SK-N-SH (cell line): ENCODE measurements around the gene ASPSCR1. TPM values are rescaled to one million over a fixed set of nuclear protein-coding genes. Genes with fewer than 3 reads are reported as not detected.
A peak's percentile ranks its signal among the peaks of the same experiment; 100 is the strongest.

ENCODE experiments used
- CTCF ChIA-PET: fragments of 300-600, 350-600 bp; formaldehyde crosslinking; extraction: SDS; loops from one replicate; lab custom pipeline; 2021; lab: Yijun Ruan, JAX
- POLR2A ChIA-PET: fragments of 350-600 bp; sonication (Branson Sonifier 250); formaldehyde crosslinking; extraction: SDS; loops from one replicate; lab custom pipeline; 2020; ENCODE audit warnings: antibody characterized with exemption, inconsistent platforms; lab: Yijun Ruan, JAX
- DNase-seq: peaks from one replicate; pipeline ENCODE4 v3.0.0; 2012
- H2AFZ ChIP-seq: fragments of 200-600 bp; sonication (generic); 2 replicates; pipeline ENCODE4 v1.8.1; 2016; ENCODE audit warnings: antibody characterized with exemption, mild to moderate bottlenecking, low read depth
- H3F3A ChIP-seq: fragments of 200-600 bp; sonication (generic); replicated peaks from 2 replicates; pipeline ENCODE3; 2016; ENCODE audit warnings: antibody characterized with exemption, mild to moderate bottlenecking; ENCODE audit not compliant: insufficient read depth
- H3K27ac ChIP-seq, 2 experiments: fragments of 200-500 bp in 1 of 2; fragments of 200-600 bp in 1 of 2; sonication (Bioruptor generic) in 1 of 2; sonication (generic), shearing (Covaris generic) in 1 of 2; 2 replicates each; pipeline versions ENCODE4 v1.5.1 to v1.6.1; 2014 to 2016; ENCODE audit warnings: low read depth in 2 of 2, inconsistent platforms in 1 of 2, low read length in 1 of 2, mild to moderate bottlenecking in 1 of 2, mixed read lengths in 1 of 2
- H3K27me3 ChIP-seq: fragments of 200-600 bp; sonication (generic), shearing (Covaris generic); 2 replicates; pipeline ENCODE4 v1.6.1; 2016; ENCODE audit warnings: mixed run types; ENCODE audit not compliant: insufficient read depth
- H3K36me3 ChIP-seq, 2 experiments: fragments of 200-500 bp in 1 of 2; fragments of 200-600 bp in 1 of 2; sonication (Bioruptor generic) in 1 of 2; sonication (generic) in 1 of 2; replicated peaks in 1 of 2; 2 replicates each; pipeline versions ENCODE3 to v1.5.1; 2014 to 2016; ENCODE audit warnings: low read length in 1 of 2, mild to moderate bottlenecking in 1 of 2; ENCODE audit not compliant: insufficient read depth in 2 of 2, control insufficient read depth in 1 of 2
- H3K4me1 ChIP-seq, 2 experiments: fragments of 200-500 bp in 1 of 2; fragments of 200-600 bp in 1 of 2; sonication (Bioruptor generic) in 1 of 2; sonication (generic), shearing (Covaris generic) in 1 of 2; 2 replicates each; pipeline versions ENCODE4 v1.5.1 to v1.6.1; 2014 to 2016; ENCODE audit warnings: low read depth in 1 of 2, low read length in 1 of 2, mixed run types in 1 of 2; ENCODE audit not compliant: insufficient read depth in 2 of 2, control insufficient read depth in 1 of 2
- H3K4me2 ChIP-seq: fragments of 200-600 bp; sonication (generic), shearing (Covaris generic); 2 replicates; pipeline ENCODE4 v1.6.1; 2017; ENCODE audit warnings: mixed run types
- H3K4me3 ChIP-seq, 2 experiments: fragments of 200-500 bp in 1 of 2; fragments of 200-600 bp in 1 of 2; sonication (Bioruptor generic) in 1 of 2; sonication (generic), shearing (Covaris generic) in 1 of 2; 2 replicates each; pipeline versions ENCODE4 v1.5.1 to v1.8.1; 2014 to 2016; ENCODE audit warnings: low read depth in 2 of 2, inconsistent platforms in 1 of 2, low read length in 1 of 2, mild to moderate bottlenecking in 1 of 2, mixed read lengths in 1 of 2, moderate library complexity in 1 of 2
- H3K79me2 ChIP-seq: fragments of 200-600 bp; sonication (generic); 2 replicates; pipeline ENCODE4 v1.8.1; 2017; ENCODE audit warnings: mild to moderate bottlenecking; ENCODE audit not compliant: insufficient read depth
- H3K9ac ChIP-seq: fragments of 200-600 bp; sonication (generic); 2 replicates; pipeline ENCODE4 v1.6.1; 2017; ENCODE audit warnings: mixed run types
- H3K9me2 ChIP-seq: fragments of 200-600 bp; sonication (generic); 2 replicates; pipeline ENCODE4 v1.6.1; 2017; ENCODE audit warnings: mixed run types
- H3K9me3 ChIP-seq: fragments of 200-600 bp; sonication (generic); 2 replicates; pipeline ENCODE4 v1.6.1; 2017; ENCODE audit warnings: mixed run types, mild to moderate bottlenecking, moderate library complexity
- H4K20me1 ChIP-seq: fragments of 200-600 bp; sonication (generic); 2 replicates; pipeline ENCODE4 v1.6.1; 2017; ENCODE audit warnings: mild to moderate bottlenecking, mixed run types; ENCODE audit not compliant: insufficient read depth
- CHD2 ChIP-seq: fragments of 150-350 bp; IDR thresholded peaks from 2 replicates; pipeline ENCODE4 v1.6.1; 2018; ENCODE audit warnings: low read length; ENCODE audit not compliant: partially characterized antibody
- GABPA ChIP-seq: IDR thresholded peaks from 2 replicates; pipeline ENCODE4 v1.4.0; 2012; ENCODE audit warnings: low read depth, mild to moderate bottlenecking
- JUND ChIP-seq: IDR thresholded peaks from 2 replicates; pipeline ENCODE4 v1.4.0; 2012
- MXI1 ChIP-seq: IDR thresholded peaks from 2 replicates; pipeline ENCODE4 v1.6.1; 2012; ENCODE audit warnings: mild to moderate bottlenecking, low read depth, low read length, improper control_type of control experiment
- NFIC ChIP-seq: IDR thresholded peaks from 2 replicates; pipeline ENCODE4 v1.4.0; 2012; ENCODE audit warnings: borderline replicate concordance
- POLR2AphosphoS5 ChIP-seq: IDR thresholded peaks from 2 replicates; pipeline ENCODE4 v1.6.1; 2012; ENCODE audit warnings: low read depth, low read length
- RXRA ChIP-seq: IDR thresholded peaks from 2 replicates; pipeline ENCODE4 v1.4.0; 2012; ENCODE audit warnings: low read depth, mild to moderate bottlenecking, borderline replicate concordance
- SIN3A ChIP-seq: IDR thresholded peaks from 2 replicates; pipeline ENCODE4 v1.6.1; 2012; ENCODE audit warnings: low read depth, mild to moderate bottlenecking, low read length, moderate library complexity, borderline replicate concordance
- TCF12 ChIP-seq: IDR thresholded peaks from 2 replicates; pipeline ENCODE4 v1.4.0; 2012
- WGBS: methylation state at CpG from one replicate; pipeline ENCODE4 v1.1.6; 2017; ENCODE audit warnings: low lambda C conversion rate; 5-methylcytosine and 5-hydroxymethylcytosine counted together
- polyA plus RNA-seq, 3 experiments: library from polyadenylated mRNA; depleted of rRNA; stranded (reverse); fragments of >200 nt; gene quantifications; 2 replicates each; pipeline ENCODE4 v1.2.3, GENCODE V29; 2012
- TF ChIP-seq, protein P1 (sequence below): IDR thresholded peaks from 2 replicates; pipeline ENCODE4 v1.4.0; 2012; ENCODE audit warnings: low read depth, borderline replicate concordance
- TF ChIP-seq, protein P2 (sequence below): fragments of 200-600 bp; sonication (generic); IDR thresholded peaks from 2 replicates; pipeline ENCODE4 v1.6.1; 2017; ENCODE audit warnings: antibody characterized with exemption, mild to moderate bottlenecking, moderate library complexity
- TF ChIP-seq, protein P3 (sequence below): IDR thresholded peaks from 2 replicates; pipeline ENCODE4 v1.4.0; 2012; ENCODE audit warnings: low read depth

Gene ASPSCR1
- polyA plus RNA-seq, 1 of the 3 experiments (the other 2 are of a cell fraction) = 36.2 TPM

DNA sequence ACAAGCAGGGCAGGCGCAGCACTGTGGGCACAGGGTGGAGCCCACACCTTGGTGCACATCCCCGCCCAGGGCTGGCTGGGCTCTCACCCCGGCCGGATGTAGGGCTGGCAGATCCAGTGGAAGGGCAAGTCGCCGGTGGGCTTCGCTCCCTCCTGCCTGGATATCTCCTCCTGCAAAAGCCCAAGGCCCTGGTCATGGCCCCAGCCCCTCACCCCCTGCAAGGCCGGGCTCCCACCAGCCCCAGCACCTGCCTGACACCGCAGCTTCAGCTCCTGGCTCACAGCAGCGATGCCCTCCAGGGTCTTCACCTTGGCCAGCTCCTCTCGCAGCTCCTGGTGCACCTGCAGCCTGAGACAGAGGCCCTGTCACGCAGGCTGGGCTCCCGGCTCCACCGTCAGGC lies 83.2 kb downstream of the ASPSCR1 start:
- TF ChIP-seq TCF12 = no peak
- TF ChIP-seq RXRA = no peak
- no peak for TF ChIP-seq CHD2
- TF ChIP-seq POLR2AphosphoS5 = peak; percentile 3; the same call in 1 of the 2 replicates
- CTCF ChIA-PET = interaction anchor here (2.0 to 8.0 kb wide), 4 partner anchors 23 to 101 kb away, joined by 5 to 47 read pairs (median 8); partner anchors contain the start of genes DCXR and RAC3
- WGBS = 95% methylated on average over 10 of the region's 14 CpGs

DNA sequence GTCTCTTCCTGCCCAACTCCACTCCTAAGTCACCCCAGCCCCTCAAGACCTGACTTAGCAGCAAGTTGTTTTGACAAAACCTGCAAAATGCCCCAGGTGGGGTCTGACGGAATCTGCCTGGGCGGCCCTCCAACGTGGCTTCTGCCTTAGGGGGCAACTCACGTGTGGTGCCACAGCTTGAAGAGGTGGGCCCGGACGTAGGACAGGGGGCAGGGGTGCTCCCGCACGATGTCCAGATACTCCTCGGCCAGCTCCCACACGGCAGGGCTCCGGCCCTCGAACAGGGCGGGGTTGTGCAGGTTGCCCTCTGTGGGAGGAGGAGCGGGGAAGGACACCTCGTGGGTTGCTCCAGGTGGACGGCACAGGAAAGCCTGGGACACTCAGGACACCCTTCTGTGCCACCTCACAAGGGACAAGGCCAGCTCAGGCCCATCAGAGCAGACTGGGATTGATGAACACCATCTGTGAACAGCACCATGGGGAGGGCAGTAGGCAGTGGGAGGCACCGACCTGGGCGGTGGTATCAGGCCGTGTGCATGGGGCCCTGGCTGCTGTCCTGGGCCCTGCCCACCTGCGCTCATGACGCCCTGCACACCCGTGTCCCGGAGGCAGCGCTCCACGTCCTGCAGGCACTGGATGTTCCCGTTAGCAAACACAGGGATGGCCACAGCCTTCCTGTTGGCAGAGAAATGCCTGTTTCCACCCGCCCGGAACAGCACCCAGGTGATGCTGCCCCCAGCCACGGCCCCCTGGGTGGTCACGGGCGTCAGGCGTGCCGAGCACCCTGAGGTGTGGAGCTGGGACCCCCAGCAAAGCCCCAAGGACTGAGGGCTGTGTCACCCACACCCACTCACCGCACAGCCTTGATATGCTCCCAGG lies 83.9 kb downstream of the ASPSCR1 start:
- no peaks in the 10 kb centered on the region for H3K9me2 ChIP-seq
- no peak overlapping the region for H3K27ac ChIP-seq
- no peaks in the 10 kb centered on the region for H3K9me3 ChIP-seq
- H3K4me3 ChIP-seq = no peak overlapping the region
- H2AFZ ChIP-seq = no peak overlapping the region
- H3K79me2 ChIP-seq = peaks cover 23% of the 10 kb centered on the region
- TF ChIP-seq, protein P1, sequence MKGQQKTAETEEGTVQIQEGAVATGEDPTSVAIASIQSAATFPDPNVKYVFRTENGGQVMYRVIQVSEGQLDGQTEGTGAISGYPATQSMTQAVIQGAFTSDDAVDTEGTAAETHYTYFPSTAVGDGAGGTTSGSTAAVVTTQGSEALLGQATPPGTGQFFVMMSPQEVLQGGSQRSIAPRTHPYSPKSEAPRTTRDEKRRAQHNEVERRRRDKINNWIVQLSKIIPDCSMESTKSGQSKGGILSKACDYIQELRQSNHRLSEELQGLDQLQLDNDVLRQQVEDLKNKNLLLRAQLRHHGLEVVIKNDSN = no peak
- no peak for TF ChIP-seq SIN3A
- no peak for TF ChIP-seq GABPA
- no peak for TF ChIP-seq RXRA
- no peak for TF ChIP-seq JUND
- TF ChIP-seq MXI1 = no peak
- TF ChIP-seq, protein P2, sequence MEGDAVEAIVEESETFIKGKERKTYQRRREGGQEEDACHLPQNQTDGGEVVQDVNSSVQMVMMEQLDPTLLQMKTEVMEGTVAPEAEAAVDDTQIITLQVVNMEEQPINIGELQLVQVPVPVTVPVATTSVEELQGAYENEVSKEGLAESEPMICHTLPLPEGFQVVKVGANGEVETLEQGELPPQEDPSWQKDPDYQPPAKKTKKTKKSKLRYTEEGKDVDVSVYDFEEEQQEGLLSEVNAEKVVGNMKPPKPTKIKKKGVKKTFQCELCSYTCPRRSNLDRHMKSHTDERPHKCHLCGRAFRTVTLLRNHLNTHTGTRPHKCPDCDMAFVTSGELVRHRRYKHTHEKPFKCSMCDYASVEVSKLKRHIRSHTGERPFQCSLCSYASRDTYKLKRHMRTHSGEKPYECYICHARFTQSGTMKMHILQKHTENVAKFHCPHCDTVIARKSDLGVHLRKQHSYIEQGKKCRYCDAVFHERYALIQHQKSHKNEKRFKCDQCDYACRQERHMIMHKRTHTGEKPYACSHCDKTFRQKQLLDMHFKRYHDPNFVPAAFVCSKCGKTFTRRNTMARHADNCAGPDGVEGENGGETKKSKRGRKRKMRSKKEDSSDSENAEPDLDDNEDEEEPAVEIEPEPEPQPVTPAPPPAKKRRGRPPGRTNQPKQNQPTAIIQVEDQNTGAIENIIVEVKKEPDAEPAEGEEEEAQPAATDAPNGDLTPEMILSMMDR = no peak
- TF ChIP-seq, protein P3, sequence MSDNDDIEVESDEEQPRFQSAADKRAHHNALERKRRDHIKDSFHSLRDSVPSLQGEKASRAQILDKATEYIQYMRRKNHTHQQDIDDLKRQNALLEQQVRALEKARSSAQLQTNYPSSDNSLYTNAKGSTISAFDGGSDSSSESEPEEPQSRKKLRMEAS = no peak
- TF ChIP-seq NFIC = no peak
- WGBS = 92% methylated on average over 32 of the region's 34 CpGs
- CTCF ChIA-PET = interaction anchor here (0.6 to 8.0 kb wide), 4 partner anchors 21 to 101 kb away, joined by 3 to 47 read pairs (median 6); partner anchors contain the start of gene RAC3
- no peak overlapping the region for H3K4me2 ChIP-seq
- peaks cover 12 to 26% of the 10 kb centered on the region in 2 experiments; a peak in 2 of 4 replicates for H3K4me1 ChIP-seq
- POLR2A ChIA-PET = interaction anchor here (1.0 to 2.2 kb wide), 4 partner anchors 9 to 30 kb away, joined by 3 to 7 read pairs (median 4); partner anchors contain the start of gene DCXR
- H3K36me3 ChIP-seq = peaks cover 24 to 78% of the 10 kb centered on the region in 2 experiments
- H4K20me1 ChIP-seq = no peaks in the 10 kb centered on the region
- no peak overlapping the region for H3K9ac ChIP-seq
- H3K27me3 ChIP-seq = no peaks in the 10 kb centered on the region
- H3F3A ChIP-seq = peaks cover 38% of the 10 kb centered on the region
- no peak for DNase-seq

More for the DNA sequence above, 83.2 kb downstream of the ASPSCR1 start:
- Histone ChIP-seq H3K27me3 (no peaks in the 10 kb centered on the region), H3K9ac (no peak overlapping the region), H3K4me3 (no peak overlapping the region), H3K27ac (no peak overlapping the region), H3F3A (peaks cover 38% of the 10 kb centered on the region), H3K4me2 (no peak overlapping the region), H3K9me2 (no peaks in the 10 kb centered on the region), H2AFZ (no peak overlapping the region), H3K9me3 (no peaks in the 10 kb centered on the region), H4K20me1 (no peaks in the 10 kb centered on the region), H3K36me3 (peaks cover 28 to 85% of the 10 kb centered on the region in 2 experiments), H3K4me1 (peaks cover 6 to 21% of the 10 kb centered on the region in 2 experiments; a peak in 2 of 4 replicates), H3K79me2 (peaks cover 17% of the 10 kb centered on the region; the same call in 1 of the 2 replicates)
- POLR2A ChIA-PET = interaction anchor here (1.0 to 2.2 kb wide), 5 partner anchors 10 to 31 kb away, joined by 3 to 7 read pairs (median 4); partner anchors contain the start of gene DCXR
- DNase-seq = no peak
